K562 (cell line): ENCODE data around the gene STYXL1. TPM values are rescaled to one million over a fixed set of nuclear protein-coding genes. Genes with fewer than 3 reads are reported as not detected.

ENCODE experiments used
- ATAC-seq: fragments of 200-7000 bp; cut with Tn5 transposase; 3 replicates; pipeline ENCODE4 v1.9.1; 2020; ENCODE audit warnings: moderate library complexity
- BruUV-seq: library from RNA; stranded (reverse); fragments of 400-500 nt; replicated peaks from 2 replicates; lab custom pipeline; 2021; lab: Mats Ljungman, UMichigan
- CTCF ChIA-PET: fragments of 300-600 bp; formaldehyde crosslinking; extraction: SDS; loops from one replicate; lab custom pipeline; 2021; ENCODE audit warnings: low intra/inter-chr PET ratio; lab: Yijun Ruan, JAX
- POLR2A ChIA-PET: fragments of 300-600, 350-650 bp; sonication (Branson Sonifier 250); formaldehyde crosslinking; extraction: SDS; loops from one replicate; lab custom pipeline; 2021; ENCODE audit warnings: antibody characterized with exemption, inconsistent platforms; lab: Yijun Ruan, JAX
- DNase-seq, 4 experiments: peaks; one replicate each; pipeline versions ENCODE4 v3.0.0 to v3.0.0-alpha.2; 2011 to 2018; ENCODE audit warnings: low spot score in 3 of 4, mixed read lengths in 3 of 4; ENCODE audit errors: extremely low read depth in 1 of 4
- FAIRE-seq: peaks from 2 replicates; lab custom pipeline; 2011; peaks lifted over from hg19 to GRCh38; lab: Jason Lieb, UNC
- H2AFZ ChIP-seq: 2 replicates; pipeline ENCODE4 v1.6.0; 2011; ENCODE audit warnings: low read depth, low read length, control low read depth, inconsistent platforms
- H3K27ac ChIP-seq: fragments of 200-600 bp; 3 replicates; pipeline ENCODE4 v1.8.0; 2011; ENCODE audit warnings: low read depth, mild to moderate bottlenecking, control low read depth, inconsistent platforms, low read length, moderate library complexity, mixed read lengths; ENCODE audit errors: extremely low read depth
- H3K27me3 ChIP-seq, 2 experiments: fragments of 300-600 bp in 1 of 2; 2 replicates in 1 of 2; 3 replicates in 1 of 2; pipeline versions ENCODE4 v1.6.0 to v1.8.0; 2011; ENCODE audit warnings: inconsistent platforms in 2 of 2, low read length in 2 of 2, mild to moderate bottlenecking in 1 of 2, mixed read lengths in 1 of 2, moderate library complexity in 1 of 2; ENCODE audit not compliant: control insufficient read depth in 2 of 2, insufficient read depth in 2 of 2
- H3K36me3 ChIP-seq: fragments of 300-600 bp; 3 replicates; pipeline ENCODE4 v1.8.0; 2011; ENCODE audit warnings: mild to moderate bottlenecking, low read length, inconsistent platforms; ENCODE audit not compliant: control insufficient read depth, insufficient read depth
- H3K4me1 ChIP-seq, 2 experiments: fragments of 200-600 bp in 1 of 2; replicated peaks in 1 of 2; 2 replicates in 1 of 2; 3 replicates in 1 of 2; pipeline versions ENCODE4 v1.5.1 to v1.8.0; 2011; ENCODE audit warnings: inconsistent platforms in 2 of 2, low read length in 2 of 2, mild to moderate bottlenecking in 1 of 2, mixed read lengths in 1 of 2, moderate library complexity in 1 of 2; ENCODE audit not compliant: control insufficient read depth in 2 of 2, insufficient read depth in 2 of 2
- H3K4me2 ChIP-seq: 2 replicates; pipeline ENCODE4 v1.6.1; 2011; ENCODE audit warnings: low read length, control low read depth, inconsistent platforms, mixed read lengths; ENCODE audit not compliant: insufficient read depth
- H3K4me3 ChIP-seq: fragments of 200-600 bp; sonication (generic), shearing (Covaris generic); 2 replicates; pipeline ENCODE4 v1.5.1; 2016; ENCODE audit warnings: control low read depth, inconsistent platforms
- H3K79me2 ChIP-seq: fragments of 200-600 bp; 3 replicates; pipeline ENCODE4 v1.8.0; 2011; ENCODE audit warnings: low read length, inconsistent platforms; ENCODE audit not compliant: control insufficient read depth, insufficient read depth
- H3K9ac ChIP-seq, 2 experiments: 2 replicates each; pipeline versions ENCODE4 v1.6.0 to v1.6.1; 2011; ENCODE audit warnings: low read depth in 2 of 2, low read length in 2 of 2, control low read depth in 1 of 2, inconsistent platforms in 1 of 2, mild to moderate bottlenecking in 1 of 2, mixed read lengths in 1 of 2; ENCODE audit not compliant: insufficient read depth in 1 of 2
- H3K9me1 ChIP-seq: one replicate; pipeline ENCODE4 v1.6.0; 2011; ENCODE audit warnings: inconsistent platforms, mild to moderate bottlenecking, low read length, moderate library complexity; ENCODE audit not compliant: control insufficient read depth, insufficient read depth
- H3K9me3 ChIP-seq: replicated peaks from 2 replicates; pipeline ENCODE4 v1.5.1; 2011; ENCODE audit warnings: low read depth, low read length, inconsistent platforms; ENCODE audit not compliant: control insufficient read depth, insufficient read depth
- H4K20me1 ChIP-seq: replicated peaks from 2 replicates; pipeline ENCODE4 v1.6.1; 2011; ENCODE audit warnings: low read length, inconsistent platforms, mixed read lengths; ENCODE audit not compliant: control insufficient read depth, insufficient read depth
- HDAC3 ChIP-seq: fragments of 450-650 bp; IDR thresholded peaks from 2 replicates; pipeline ENCODE4 v1.6.1; 2018; ENCODE audit warnings: borderline replicate concordance, mild to moderate bottlenecking, moderate library complexity; ENCODE audit not compliant: partially characterized antibody
- PTTG1 ChIP-seq: fragments of 450-650 bp; IDR thresholded peaks from 2 replicates; pipeline ENCODE4 v1.6.1; 2016; ENCODE audit warnings: low read depth, mild to moderate bottlenecking, missing genetic modification characterization, missing compliant biosample characterization
- THRAP3 ChIP-seq: fragments of 450-650 bp; IDR thresholded peaks from 2 replicates; pipeline ENCODE4 v1.6.1; 2016; ENCODE audit warnings: mild to moderate bottlenecking, inconsistent platforms, borderline replicate concordance
- ZNF431 ChIP-seq: sonication (generic); formaldehyde crosslinking; IDR thresholded peaks from 2 replicates; pipeline ENCODE4 v1.8.0; 2022; ENCODE audit warnings: mild to moderate bottlenecking, missing genetic modification reagents
- WGBS: fragments of 100-300 bp; shearing (Covaris generic); methylation state at CpG from one replicate; pipeline ENCODE4 v1.1.6; 2016; ENCODE audit warnings: low coverage, mixed read lengths; ENCODE audit not compliant: insufficient coverage; ENCODE audit errors: missing lambda C conversion rate; 5-methylcytosine and 5-hydroxymethylcytosine counted together
- in situ Hi-C: fragments of 300-500 bp; cut with MboI; formaldehyde crosslinking; loops from 4 replicates; pipeline ENCODE4 v1.15.0; 2018; ENCODE audit warnings: inconsistent platforms, mixed read lengths
- intact Hi-C: fragments of 100-400 bp; cut with micrococcal nuclease; formaldehyde crosslinking; loops from 2 replicates; pipeline ENCODE4 v1.14.2; 2022
- polyA plus RNA-seq, 8 experiments: library from polyadenylated mRNA; depleted of rRNA in 4 of 8; stranded (reverse) in 5 of 8; unstranded in 3 of 8; fragments of >200 nt; fragmentation: Nextera tagmentation in 2 of 8; fragmentation: Illumina TruSeq in 1 of 8; extraction: Ambion mirVana in 2 of 8; extraction: Trizol in 1 of 8; gene quantifications; 2 replicates each; pipeline versions ENCODE4 v1.2.1 to v1.2.3, GENCODE V29; 2011 to 2014; ENCODE audit warnings: inconsistent platforms in 1 of 8, missing spikeins in 1 of 8
- total RNA-seq, 7 experiments: library from RNA; depleted of rRNA in 6 of 7; stranded (reverse); fragments of >200 nt in 6 of 7; fragmentation: Illumina TruSeq in 2 of 7; extraction: Trizol in 2 of 7; gene quantifications; 2 replicates each; pipeline versions ENCODE4 v1.2.1 to v1.2.3, GENCODE V29; 2011 to 2021; ENCODE audit warnings: low replicate concordance in 1 of 7
- TF ChIP-seq, protein P1 (sequence below): IDR thresholded peaks from 2 replicates; pipeline ENCODE4 v1.6.1; 2014; ENCODE audit warnings: antibody characterized with exemption
- TF ChIP-seq, protein P2 (sequence below), 2 experiments: fragments of 450-650 bp; IDR thresholded peaks; 2 replicates each; pipeline ENCODE4 v1.6.1; 2016; ENCODE audit warnings: mild to moderate bottlenecking in 2 of 2, borderline replicate concordance in 1 of 2, low read depth in 1 of 2, moderate library complexity in 1 of 2

Gene STYXL1
- total and polyA plus RNA-seq, 9 of the 15 experiments (the other 6 are each of a cell fraction or from before 2014, with no cell fraction given) = 36.5 to 97.2 (median 49.9) TPM

DNA sequence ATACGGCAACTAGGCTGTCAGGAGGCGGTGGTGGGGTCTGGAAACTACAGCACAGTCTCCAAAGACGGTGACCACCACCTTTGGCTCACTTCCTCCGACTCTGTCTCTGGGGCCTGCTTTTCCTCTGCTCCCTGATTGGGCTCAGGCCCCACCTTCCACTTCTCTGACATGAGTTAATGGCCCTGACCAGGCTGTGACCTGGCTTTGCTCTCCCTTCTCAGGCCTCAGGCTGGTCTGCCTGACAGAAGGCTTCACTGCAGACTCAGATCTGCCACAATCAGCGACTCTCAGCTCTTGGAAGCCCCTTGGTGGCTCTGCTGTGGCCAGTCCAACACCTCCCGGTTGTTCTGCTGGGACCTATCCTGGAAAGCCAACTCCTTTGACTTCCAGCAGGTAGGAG, 7.7 kb downstream of the STYXL1 start:
- TF ChIP-seq THRAP3 (no peak), HDAC3 (no peak), PTTG1 (tag) (no peak), ZNF431 (CRISPR knock-in tag) (no peak)
- TF ChIP-seq, protein P1, sequence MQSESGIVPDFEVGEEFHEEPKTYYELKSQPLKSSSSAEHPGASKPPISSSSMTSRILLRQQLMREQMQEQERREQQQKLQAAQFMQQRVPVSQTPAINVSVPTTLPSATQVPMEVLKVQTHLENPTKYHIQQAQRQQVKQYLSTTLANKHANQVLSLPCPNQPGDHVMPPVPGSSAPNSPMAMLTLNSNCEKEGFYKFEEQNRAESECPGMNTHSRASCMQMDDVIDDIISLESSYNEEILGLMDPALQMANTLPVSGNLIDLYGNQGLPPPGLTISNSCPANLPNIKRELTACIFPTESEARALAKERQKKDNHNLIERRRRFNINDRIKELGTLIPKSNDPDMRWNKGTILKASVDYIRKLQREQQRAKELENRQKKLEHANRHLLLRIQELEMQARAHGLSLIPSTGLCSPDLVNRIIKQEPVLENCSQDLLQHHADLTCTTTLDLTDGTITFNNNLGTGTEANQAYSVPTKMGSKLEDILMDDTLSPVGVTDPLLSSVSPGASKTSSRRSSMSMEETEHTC = no peak
- TF ChIP-seq, protein P2, sequence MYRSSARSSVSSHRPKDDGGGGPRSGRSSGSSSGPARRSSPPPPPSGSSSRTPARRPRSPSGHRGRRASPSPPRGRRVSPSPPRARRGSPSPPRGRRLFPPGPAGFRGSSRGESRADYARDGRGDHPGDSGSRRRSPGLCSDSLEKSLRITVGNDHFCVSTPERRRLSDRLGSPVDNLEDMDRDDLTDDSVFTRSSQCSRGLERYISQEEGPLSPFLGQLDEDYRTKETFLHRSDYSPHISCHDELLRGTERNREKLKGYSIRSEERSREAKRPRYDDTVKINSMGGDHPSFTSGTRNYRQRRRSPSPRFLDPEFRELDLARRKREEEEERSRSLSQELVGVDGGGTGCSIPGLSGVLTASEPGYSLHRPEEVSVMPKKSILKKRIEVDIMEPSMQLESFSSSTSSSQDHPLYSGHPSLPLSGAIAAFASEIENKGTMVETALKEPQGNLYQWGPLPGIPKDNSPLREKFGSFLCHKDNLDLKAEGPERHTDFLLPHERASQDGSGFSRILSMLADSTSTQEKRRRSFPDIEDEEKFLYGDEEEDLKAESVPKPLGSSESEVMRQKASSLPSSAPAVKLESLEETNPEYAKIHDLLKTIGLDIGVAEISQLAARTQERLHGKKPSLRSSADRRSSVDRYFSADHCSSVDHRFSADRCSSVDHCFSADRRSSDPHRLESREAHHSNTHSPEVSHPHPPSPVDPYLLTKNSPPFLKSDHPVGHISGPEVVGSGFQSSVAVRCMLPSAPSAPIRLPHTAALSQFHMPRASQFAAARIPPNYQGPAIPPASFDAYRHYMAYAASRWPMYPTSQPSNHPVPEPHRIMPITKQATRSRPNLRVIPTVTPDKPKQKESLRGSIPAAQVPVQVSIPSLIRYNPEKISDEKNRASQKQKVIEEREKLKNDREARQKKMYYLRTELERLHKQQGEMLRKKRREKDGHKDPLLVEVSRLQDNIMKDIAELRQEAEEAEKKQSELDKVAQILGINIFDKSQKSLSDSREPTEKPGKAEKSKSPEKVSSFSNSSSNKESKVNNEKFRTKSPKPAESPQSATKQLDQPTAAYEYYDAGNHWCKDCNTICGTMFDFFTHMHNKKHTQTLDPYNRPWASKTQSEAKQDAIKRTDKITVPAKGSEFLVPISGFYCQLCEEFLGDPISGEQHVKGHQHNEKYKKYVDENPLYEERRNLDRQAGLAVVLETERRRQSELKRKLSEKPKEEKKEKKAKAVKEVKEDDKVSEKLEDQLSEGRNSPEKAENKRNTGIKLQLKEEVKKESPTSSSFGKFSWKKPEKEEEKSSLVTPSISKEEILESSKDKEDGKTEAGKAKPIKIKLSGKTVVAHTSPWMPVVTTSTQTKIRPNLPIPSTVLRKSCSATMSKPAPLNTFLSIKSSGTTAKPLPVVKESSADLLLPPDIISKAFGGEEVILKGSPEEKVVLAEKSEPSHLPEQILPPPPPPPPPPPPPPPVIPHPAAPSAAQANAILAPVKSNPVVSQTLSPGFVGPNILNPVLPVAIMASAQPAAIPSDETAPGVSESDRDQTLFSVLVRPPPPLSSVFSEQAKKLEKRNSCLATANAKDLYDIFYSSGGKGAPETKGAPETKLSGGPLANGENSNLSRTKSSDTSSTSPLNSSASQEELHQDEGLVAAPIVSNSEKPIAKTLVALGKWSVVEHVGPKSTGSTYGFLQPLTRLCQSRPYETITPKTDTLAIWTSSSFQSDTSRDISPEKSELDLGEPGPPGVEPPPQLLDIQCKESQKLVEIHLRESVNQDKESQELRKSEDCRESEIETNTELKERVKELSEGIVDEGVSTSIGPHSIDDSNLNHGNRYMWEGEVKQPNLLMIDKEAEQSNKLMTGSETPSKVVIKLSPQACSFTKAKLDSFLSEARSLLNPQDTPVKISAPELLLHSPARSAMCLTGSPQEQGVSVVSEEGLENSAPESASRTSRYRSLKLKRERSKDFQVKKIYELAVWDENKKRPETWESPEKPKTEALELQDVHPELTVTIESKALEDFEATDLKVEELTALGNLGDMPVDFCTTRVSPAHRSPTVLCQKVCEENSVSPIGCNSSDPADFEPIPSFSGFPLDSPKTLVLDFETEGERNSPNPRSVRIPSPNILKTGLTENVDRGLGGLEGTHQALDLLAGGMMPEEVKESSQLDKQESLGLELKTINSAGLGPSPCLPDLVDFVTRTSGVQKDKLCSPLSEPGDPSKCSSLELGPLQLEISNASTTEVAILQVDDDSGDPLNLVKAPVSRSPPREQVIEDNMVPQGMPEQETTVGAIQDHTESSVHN (IDR thresholded peaks at IDR 0.05; ENCODE audit: borderline replicate concordance in 1 of 2, low read depth in 1 of 2) = no peak
- TF ChIP-seq, all 486 proteins: peak for 0
- peak overlapping the region in 1 of 2 experiments; percentile 72; a peak in 2 of 4 replicates for H3K9ac ChIP-seq
- intact Hi-C loops (no loop called here), in situ Hi-C loops (no loop called here)
- H3K9me3 ChIP-seq = no peaks in the 10 kb centered on the region
- FAIRE-seq (no peak), DNase-seq (no peak), ATAC-seq (no peak)
- no peaks in the 10 kb centered on the region for H3K27me3 ChIP-seq
- no TSS peak for BruUV-seq
- H3K79me2 ChIP-seq = peaks cover 14% of the 10 kb centered on the region; the same call in 2 of the 3 replicates
- no peak overlapping the region for H3K27ac ChIP-seq
- ChIA-PET CTCF (no interaction called here), POLR2A (interaction anchor here (0.6 kb wide), 3 partner anchors 17 to 237 kb away, joined by 3 read pairs; no protein-coding TSS in a partner anchor)
- no peak overlapping the region for H3K4me3 ChIP-seq
- peaks cover 19% of the 10 kb centered on the region; the same call in 1 of the 3 replicates for H3K36me3 ChIP-seq
- H3K4me1 ChIP-seq = peaks cover 5 to 12% of the 10 kb centered on the region in 2 experiments; a peak in 3 of 5 replicates
- no peak overlapping the region for H2AFZ ChIP-seq
- H3K4me2 ChIP-seq = no peak overlapping the region
- no peaks in the 10 kb centered on the region; the same call in 1 of the 2 replicates for H4K20me1 ChIP-seq
- H3K9me1 ChIP-seq = no peaks in the 10 kb centered on the region
- WGBS = 90% methylated on average over 6 of the region's 6 CpGs
